Measurements from ENCODE around the gene GPR137. TPM values are rescaled to one million over a fixed set of nuclear protein-coding genes. Genes with fewer than 3 reads are reported as not detected.

The GPR137 gene
- total RNA-seq, 2 experiments from 2014 or later = 25.3 to 26.8 TPM

DNA sequence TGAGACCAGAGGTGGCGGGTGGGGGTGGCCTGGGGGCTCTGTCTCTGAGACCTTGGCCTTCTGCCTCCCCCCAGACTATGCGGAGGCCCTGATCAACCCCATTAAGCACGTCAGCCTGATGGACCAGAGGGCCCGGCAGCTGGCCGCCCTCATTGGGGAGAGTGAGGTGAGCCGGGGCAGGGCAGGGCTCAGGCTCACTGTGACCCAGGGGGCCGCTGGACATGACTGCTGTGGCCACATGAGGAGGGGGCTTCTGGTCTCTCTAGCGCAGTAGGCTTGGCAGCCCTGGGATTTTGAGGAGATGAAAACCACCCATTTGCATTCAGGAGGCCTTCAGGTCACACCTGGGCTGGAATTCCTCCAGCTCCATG lies 21.7 kb upstream of the GPR137 start:
- no peak for DNase-seq
- Mint-ChIP-seq H3K27ac (no peak overlapping the region), H3K27me3 (ENCODE audit: low read depth) (no peaks in the 10 kb centered on the region)

DNA sequence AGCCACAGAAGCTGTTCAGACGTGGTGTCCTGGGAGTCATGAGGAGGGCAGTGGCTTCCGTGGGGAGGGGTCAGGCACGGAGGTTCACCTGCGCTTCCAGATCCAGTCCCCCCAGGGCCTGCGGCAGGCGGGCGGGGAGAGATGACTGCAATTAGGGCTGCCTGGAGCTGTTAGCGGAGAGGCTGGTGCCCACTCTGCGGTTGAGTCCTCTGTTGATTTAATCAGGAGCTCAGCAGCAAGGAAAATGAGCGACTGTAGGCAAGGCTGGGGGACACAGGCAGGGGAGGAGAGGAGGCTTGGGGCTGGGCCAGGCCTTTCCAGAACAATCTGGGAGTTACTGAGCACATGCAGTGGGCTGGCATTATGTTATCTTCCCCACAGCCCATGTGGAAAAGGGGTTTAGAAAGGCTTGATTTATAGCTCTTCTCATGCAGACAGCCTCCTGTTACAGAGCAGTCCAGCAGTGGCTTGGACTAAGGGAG lies 21.2 kb upstream of the GPR137 start:
- no peak for ATAC-seq
- Mint-ChIP-seq H3K9me3 (ENCODE audit: insufficient read depth) (no peaks in the 10 kb centered on the region), H3K4me3 (no peak overlapping the region), H3K4me1 (ENCODE audit: low read depth) (peaks cover 22% of the 10 kb centered on the region), H3K27me3 (ENCODE audit: low read depth) (no peaks in the 10 kb centered on the region), H3K27ac (no peak overlapping the region), H3K36me3 (ENCODE audit: low read depth) (peaks cover 28% of the 10 kb centered on the region)
- no peak for DNase-seq
- ChIA-PET POLR2A (interaction anchor here (1.2 to 2.4 kb wide), 3 partner anchors 12 to 19 kb away, joined by 3 to 7 read pairs (median 4); partner anchors contain the start of gene PLCB3), CTCF (interaction anchor here (9.5 kb wide), 1 partner anchor 13 kb away, joined by 63 read pairs; the partner anchor contains the start of gene PLCB3)

More for the DNA sequence above, 21.7 kb upstream of the GPR137 start:
- ChIA-PET POLR2A (interaction anchor here (1.2 to 2.4 kb wide), 3 partner anchors 12 to 19 kb away, joined by 3 to 7 read pairs (median 4); partner anchors contain the start of gene PLCB3), CTCF (interaction anchor here (9.5 kb wide), 1 partner anchor 13 kb away, joined by 63 read pairs; the partner anchor contains the start of gene PLCB3)
- Mint-ChIP-seq H3K9me3 (ENCODE audit: insufficient read depth) (no peaks in the 10 kb centered on the region), H3K4me1 (ENCODE audit: low read depth) (peaks cover 24% of the 10 kb centered on the region), H3K36me3 (ENCODE audit: low read depth) (peaks cover 28% of the 10 kb centered on the region), H3K4me3 (no peak overlapping the region)
- no peak for ATAC-seq

GRCh38 chr11:64265176-64266160 lies 20.2 kb upstream of the GPR137 start:
- H3K27ac Mint-ChIP-seq = no peak overlapping the region
- DNase-seq (no peak), ATAC-seq (no peak)
- H3K9me3 Mint-ChIP-seq (ENCODE audit: insufficient read depth) = no peaks in the 10 kb centered on the region
- H3K4me3 Mint-ChIP-seq = no peak overlapping the region
- POLR2A ChIA-PET = interaction anchor here (0.6 to 2.4 kb wide), 4 partner anchors 13 to 43 kb away, joined by 3 to 7 read pairs (median 4); partner anchors contain the start of genes GPR137 and PLCB3
- CTCF ChIA-PET = interaction anchor here (9.5 to 15.6 kb wide), 2 partner anchors 14 to 37 kb away, joined by 63 to 148 read pairs; partner anchors contain the start of genes CATSPERZ, ESRRA and PLCB3
- no peaks in the 10 kb centered on the region for H3K27me3 Mint-ChIP-seq (ENCODE audit: low read depth)
- H3K4me1 Mint-ChIP-seq (ENCODE audit: low read depth) = peaks cover 23% of the 10 kb centered on the region
- H3K36me3 Mint-ChIP-seq (ENCODE audit: low read depth) = peaks cover 27% of the 10 kb centered on the region

DNA sequence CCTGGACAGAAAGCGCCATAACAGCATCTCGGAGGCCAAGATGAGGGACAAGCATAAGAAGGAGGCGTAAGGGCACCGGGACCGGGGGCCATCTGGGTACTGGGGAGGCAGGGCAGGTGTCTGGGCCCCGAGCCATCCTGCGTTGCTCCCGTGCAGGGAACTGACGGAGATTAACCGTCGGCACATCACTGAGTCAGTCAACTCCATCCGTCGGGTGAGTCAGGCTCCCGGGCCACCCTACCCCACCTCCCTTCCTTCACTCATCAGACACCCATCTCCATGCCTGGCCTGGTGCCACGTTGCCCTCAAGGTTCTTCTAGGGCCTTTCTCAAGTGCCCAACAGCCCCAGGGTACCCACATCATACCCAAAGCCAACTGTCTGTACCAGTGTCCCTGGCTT lies 19.3 kb upstream of the GPR137 start:
- Mint-ChIP-seq H3K27ac (no peak overlapping the region), H3K36me3 (ENCODE audit: low read depth) (peaks cover 27% of the 10 kb centered on the region), H3K4me3 (no peak overlapping the region), H3K27me3 (ENCODE audit: low read depth) (no peaks in the 10 kb centered on the region), H3K9me3 (ENCODE audit: insufficient read depth) (no peaks in the 10 kb centered on the region), H3K4me1 (ENCODE audit: low read depth) (peaks cover 24% of the 10 kb centered on the region)
- ChIA-PET CTCF (interaction anchor here (9.5 to 15.6 kb wide), 2 partner anchors 15 to 37 kb away, joined by 63 to 148 read pairs; partner anchors contain the start of genes CATSPERZ, ESRRA and PLCB3), POLR2A (no interaction called here)
- DNase-seq (no peak), ATAC-seq (no peak)

DNA sequence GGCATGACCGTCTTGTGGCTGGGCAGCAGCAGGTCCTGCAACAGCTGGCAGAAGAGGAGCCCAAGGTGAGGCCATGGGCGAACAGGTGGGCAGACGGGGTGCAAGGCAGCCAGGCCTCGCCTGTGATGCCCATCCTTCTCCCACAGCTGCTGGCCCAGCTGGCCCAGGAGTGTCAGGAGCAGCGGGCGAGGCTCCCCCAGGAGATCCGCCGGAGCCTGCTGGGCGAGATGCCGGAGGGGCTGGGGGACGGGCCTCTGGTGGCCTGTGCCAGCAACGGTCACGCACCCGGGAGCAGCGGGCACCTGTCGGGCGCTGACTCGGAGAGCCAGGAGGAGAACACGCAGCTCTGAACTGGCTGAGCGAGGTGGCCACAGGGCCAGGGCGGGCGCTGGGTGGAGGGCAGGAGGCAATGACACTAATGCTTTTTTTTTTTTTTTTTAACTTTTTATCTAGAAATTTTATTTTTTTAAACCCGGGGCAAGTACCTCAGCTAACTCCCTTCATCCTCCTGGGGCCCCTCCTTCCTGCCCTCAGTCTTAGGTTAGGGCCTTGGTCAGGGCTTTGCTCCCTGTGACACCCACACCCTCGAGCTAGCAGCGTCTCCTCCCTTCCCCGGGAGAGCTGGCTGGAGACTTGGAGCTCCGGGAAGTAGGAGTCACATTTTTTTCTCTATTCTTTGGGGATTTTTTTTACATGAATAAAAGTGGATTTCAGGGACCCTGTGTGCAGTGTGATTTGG lies 18.3 kb upstream of the GPR137 start:
- H3K36me3 Mint-ChIP-seq (ENCODE audit: low read depth) = peaks cover 25% of the 10 kb centered on the region
- no peaks in the 10 kb centered on the region for H3K27me3 Mint-ChIP-seq (ENCODE audit: low read depth)
- H3K4me1 Mint-ChIP-seq (ENCODE audit: low read depth) = peaks cover 32% of the 10 kb centered on the region
- no peak overlapping the region for H3K4me3 Mint-ChIP-seq
- ATAC-seq = no peak
- H3K9me3 Mint-ChIP-seq (ENCODE audit: insufficient read depth) = no peaks in the 10 kb centered on the region
- ChIA-PET POLR2A (interaction anchor here (0.6 to 5.6 kb wide), 4 partner anchors 16 to 61 kb away, joined by 3 to 79 read pairs (median 10); partner anchors contain the start of genes BAD, FERMT3, GPR137 and PLCB3), CTCF (interaction anchor here (1.0 to 15.6 kb wide), 7 partner anchors 16 to 70 kb away, joined by 3 to 148 read pairs (median 5); partner anchors contain the start of genes CATSPERZ, ESRRA, FERMT3 and PLCB3)
- peak overlapping the region; percentile 97 for H3K27ac Mint-ChIP-seq
- no peak for DNase-seq

- Mint-ChIP-seq H3K4me3 (peak overlapping the region; percentile 93), H3K9me3 (ENCODE audit: insufficient read depth) (no peaks in the 10 kb centered on the region), H3K4me1 (ENCODE audit: low read depth) (peaks cover 34% of the 10 kb centered on the region), H3K27ac (peak overlapping the region; percentile 97), H3K27me3 (ENCODE audit: low read depth) (no peaks in the 10 kb centered on the region), H3K36me3 (ENCODE audit: low read depth) (peaks cover 23% of the 10 kb centered on the region)
- DNase-seq (no peak), ATAC-seq (no peak)
- ChIA-PET POLR2A (interaction anchor here (0.6 to 5.6 kb wide), 16 partner anchors 9 to 82 kb away, joined by 3 to 79 read pairs (median 6); partner anchors contain the start of genes BAD, CCDC88B, ESRRA and FERMT3), CTCF (interaction anchor here (1.0 to 15.6 kb wide), 12 partner anchors 12 to 71 kb away, joined by 3 to 148 read pairs (median 4); partner anchors contain the start of genes CATSPERZ, ESRRA, FERMT3 and PLCB3)
These were observed 17.4 kb upstream of the GPR137 start for GRCh38 chr11:64268025-64268892.

- H3K4me1 Mint-ChIP-seq (ENCODE audit: low read depth) = peaks cover 34% of the 10 kb centered on the region
- CTCF ChIA-PET = interaction anchor here (1.0 to 15.6 kb wide), 11 partner anchors 13 to 71 kb away, joined by 3 to 148 read pairs (median 4); partner anchors contain the start of genes CATSPERZ, ESRRA, FERMT3 and PLCB3
- peak; percentile 13 for ATAC-seq
These were observed 16.6 kb upstream of the GPR137 start for GRCh38 chr11:64268893-64269539.

GRCh38 chr11:64269540-64270220 lies 16.0 kb upstream of the GPR137 start:
- ChIA-PET CTCF (interaction anchor here (1.0 to 15.6 kb wide), 12 partner anchors 12 to 71 kb away, joined by 3 to 148 read pairs (median 4); partner anchors contain the start of genes CATSPERZ, CCDC88B, ESRRA and FERMT3), POLR2A (interaction anchor here (0.5 to 5.6 kb wide), 18 partner anchors 8 to 301 kb away, joined by 3 to 79 read pairs (median 6); partner anchors contain the start of genes BAD, CCDC88B, ESRRA and FERMT3)
- Mint-ChIP-seq H3K9me3 (ENCODE audit: insufficient read depth) (no peaks in the 10 kb centered on the region), H3K4me1 (ENCODE audit: low read depth) (peaks cover 34% of the 10 kb centered on the region), H3K27ac (peak overlapping the region; percentile 97), H3K27me3 (ENCODE audit: low read depth) (no peaks in the 10 kb centered on the region), H3K4me3 (peak overlapping the region; percentile 93), H3K36me3 (ENCODE audit: low read depth) (peaks cover 24% of the 10 kb centered on the region)
- peak; percentile 74 for ATAC-seq
- DNase-seq = peak; percentile 97

More at GRCh38 chr11:64268893-64269539, 16.6 kb upstream of the GPR137 start:
- Mint-ChIP-seq H3K9me3 (ENCODE audit: insufficient read depth) (no peaks in the 10 kb centered on the region), H3K27me3 (ENCODE audit: low read depth) (no peaks in the 10 kb centered on the region), H3K36me3 (ENCODE audit: low read depth) (peaks cover 26% of the 10 kb centered on the region), H3K27ac (peak overlapping the region; percentile 97), H3K4me3 (peak overlapping the region; percentile 93)
- POLR2A ChIA-PET = interaction anchor here (0.8 to 5.6 kb wide), 17 partner anchors 9 to 83 kb away, joined by 3 to 79 read pairs (median 7); partner anchors contain the start of genes BAD, CCDC88B, ESRRA and FERMT3
- DNase-seq = peak; percentile 71

GRCh38 chr11:64275031-64275800 lies 10.4 kb upstream of the GPR137 start:
- ATAC-seq = no peak
- Mint-ChIP-seq H3K27ac (no peak overlapping the region), H3K4me3 (no peak overlapping the region), H3K36me3 (ENCODE audit: low read depth) (peaks cover 23% of the 10 kb centered on the region), H3K9me3 (ENCODE audit: insufficient read depth) (no peaks in the 10 kb centered on the region), H3K4me1 (ENCODE audit: low read depth) (peaks cover 26% of the 10 kb centered on the region), H3K27me3 (ENCODE audit: low read depth) (no peaks in the 10 kb centered on the region)
- CTCF ChIA-PET = interaction anchor here (15.6 kb wide), 1 partner anchor 28 kb away, joined by 148 read pairs; the partner anchor contains the start of genes CATSPERZ and ESRRA
- POLR2A ChIA-PET = no interaction called here
- DNase-seq = no peak

Data from activated CD8-positive, alpha-beta T cell treated with anti-CD3 and anti-CD28 coated beads, Interleukin-2, amount 10 ng/mL, durations not matched to agents 7 days and 5 days (primary cell).